ENCODE data around the gene RNF44. TPM values are rescaled to one million over a fixed set of nuclear protein-coding genes. Genes with fewer than 3 reads are reported as not detected.

Gene RNF44
- total and polyA plus RNA-seq, 2 of the 4 experiments (the other 2 are of a cell fraction): 0.54 to 12.4 TPM

GRCh38 chr5:176545388-176545736, 8.2 kb upstream of the RNF44 start:
- Histone ChIP-seq H3K27me3 (ENCODE audit: control insufficient read depth, insufficient read depth, low read length) (no peaks in the 10 kb centered on the region; the same call in 1 of the 2 replicates), H3K79me1 (ENCODE audit: low read depth in 1 of 2, low read length in 2 of 2) (no peaks in the 10 kb centered on the region; a peak in 1 of 4 replicates), H3K56ac (ENCODE audit: extremely low read depth, insufficient read depth, low read length) (no peak overlapping the region), H3K9me1 (ENCODE audit: insufficient read depth, low read length) (no peaks in the 10 kb centered on the region), H2BK5ac (ENCODE audit: low read depth, low read length, poor library complexity, severe bottlenecking) (no peak overlapping the region), H3K9ac (ENCODE audit: low read depth, low read length) (no peak overlapping the region), H3K4ac (ENCODE audit: low read depth, low read length) (no peak overlapping the region), H4K20me1 (ENCODE audit: insufficient read depth, low read length) (no peaks in the 10 kb centered on the region), H2BK120ac (ENCODE audit: low read depth, low read length) (no peak overlapping the region), H4K91ac (ENCODE audit: insufficient read depth, low read depth, low read length) (no peak overlapping the region), H4K8ac (ENCODE audit: low read depth in 2 of 2, low read length in 2 of 2) (no peak overlapping the region), H3K4me1 (ENCODE audit: control insufficient read depth, insufficient read depth, low read length) (peaks cover 9% of the 10 kb centered on the region), H3K4me3 (ENCODE audit: insufficient read depth, low read depth, low read length) (no peak overlapping the region), H3K27ac (ENCODE audit: insufficient read depth, low read length) (no peak overlapping the region), H3K18ac (ENCODE audit: low read depth, low read length) (no peak overlapping the region), H2AK9ac (replicated peaks; ENCODE audit: low read depth, low read length, poor library complexity) (no peak overlapping the region), H3K4me2 (ENCODE audit: low read depth, low read length) (no peak overlapping the region), H4K5ac (ENCODE audit: low read depth, low read length) (no peak overlapping the region), H2AFZ (replicated peaks; ENCODE audit: low read length, poor library complexity) (no peak overlapping the region), H3K9me3 (ENCODE audit: control insufficient read depth, insufficient read depth, low read length) (no peaks in the 10 kb centered on the region), H3K23ac (ENCODE audit: low read depth, low read length) (no peak overlapping the region), H2BK20ac (ENCODE audit: low read depth, low read length) (no peak overlapping the region), H2AK5ac (ENCODE audit: low read depth, low read length) (no peak overlapping the region), H2BK15ac (ENCODE audit: low read depth, low read length) (no peak overlapping the region), H3K14ac (replicated peaks; ENCODE audit: low read depth, low read length) (no peak overlapping the region), H3K36me3 (ENCODE audit: control insufficient read depth, insufficient read depth, low read length) (no peaks in the 10 kb centered on the region)
- no peak for TF ChIP-seq NFE2L2 (IDR thresholded peaks at IDR 0.05; ENCODE audit: low read depth, low read length)
- TF ChIP-seq RFX5 (IDR thresholded peaks at IDR 0.05; ENCODE audit: low read depth, low read length): no peak
- no peak for TF ChIP-seq SMC3 (IDR thresholded peaks at IDR 0.05; ENCODE audit: low read depth, low read length)
- DNase-seq: no peak
- intact Hi-C loops (cut with micrococcal nuclease): no loop called here
- WGBS, 2 experiments (ENCODE audit: extremely low coverage in 2 of 2, insufficient read length in 1 of 2): 88% methylated on average over 4 of the region's 6 CpGs; no CpG with 5 or more reads in 1 of the 2 experiments
- BruUV-seq (replicated peaks): no TSS peak
- ChIA-PET CTCF (no interaction called here), POLR2A (ENCODE audit: unreplicated experiment) (no interaction called here)
- dilution Hi-C loops (cut with HindIII; ENCODE audit: low sequenced_read_pairs, unreplicated experiment): no loop called here
- no peak for ATAC-seq (ENCODE audit: low read depth)
- in situ Hi-C loops (cut with MboI; ENCODE audit: low sequenced_read_pairs): no loop called here

Data from IMR-90 (cell line).